ENCODE results near the gene SVIL. TPM values are rescaled to one million over a fixed set of nuclear protein-coding genes. Genes with fewer than 3 reads are reported as not detected.
"Not testable (repeated sequence)": the region's sequence is repeated elsewhere in the genome, so short reads cannot be mapped to it uniquely, and the experiment has no call there.

SVIL gene
- total RNA-seq, 2 experiments from 2014 or later = 0.47 to 1.5 TPM

GRCh38 chr10:29450405-29450804 is 184.4 kb downstream of the SVIL start:
- ChIA-PET CTCF (ENCODE audit: unreplicated experiment) (no interaction called here), POLR2A (no interaction called here)
- Histone ChIP-seq H3K4me2 (ENCODE audit: low read length) (no peak overlapping the region), H3K36me3 (ENCODE audit: insufficient read depth, low read length) (no peaks in the 10 kb centered on the region), H2AFZ (ENCODE audit: low read length) (no peak overlapping the region), H3K4me1 (ENCODE audit: insufficient read depth, low read length, poor library complexity, severe bottlenecking) (no peaks in the 10 kb centered on the region), H3K4me3 (ENCODE audit: low read depth, low read length, poor library complexity, severe bottlenecking) (no peak overlapping the region), H3K27ac (ENCODE audit: low read depth, low read length, poor library complexity, severe bottlenecking) (no peak overlapping the region), H4K20me1 (ENCODE audit: insufficient read depth, low read length) (no peaks in the 10 kb centered on the region), H3K9me3 (ENCODE audit: low read length) (no peaks in the 10 kb centered on the region), H3K9me2 (ENCODE audit: insufficient read depth, low read length) (no peaks in the 10 kb centered on the region), H3K79me2 (ENCODE audit: insufficient read depth, low read depth, low read length) (no peaks in the 10 kb centered on the region)
- intact Hi-C loops (cut with micrococcal nuclease; ENCODE audit: unreplicated experiment) = no loop called here
- no TSS peak for BruUV-seq (replicated peaks)
- TF ChIP-seq CTCF (conservative IDR thresholded peaks at IDR 0.05; ENCODE audit: low read length) (no peak), EZH2phosphoT487 (IDR thresholded peaks at IDR 0.05; ENCODE audit: borderline replicate concordance, low read depth, low read length) (no peak)
- no peak for DNase-seq (ENCODE audit: low spot score)

DNA sequence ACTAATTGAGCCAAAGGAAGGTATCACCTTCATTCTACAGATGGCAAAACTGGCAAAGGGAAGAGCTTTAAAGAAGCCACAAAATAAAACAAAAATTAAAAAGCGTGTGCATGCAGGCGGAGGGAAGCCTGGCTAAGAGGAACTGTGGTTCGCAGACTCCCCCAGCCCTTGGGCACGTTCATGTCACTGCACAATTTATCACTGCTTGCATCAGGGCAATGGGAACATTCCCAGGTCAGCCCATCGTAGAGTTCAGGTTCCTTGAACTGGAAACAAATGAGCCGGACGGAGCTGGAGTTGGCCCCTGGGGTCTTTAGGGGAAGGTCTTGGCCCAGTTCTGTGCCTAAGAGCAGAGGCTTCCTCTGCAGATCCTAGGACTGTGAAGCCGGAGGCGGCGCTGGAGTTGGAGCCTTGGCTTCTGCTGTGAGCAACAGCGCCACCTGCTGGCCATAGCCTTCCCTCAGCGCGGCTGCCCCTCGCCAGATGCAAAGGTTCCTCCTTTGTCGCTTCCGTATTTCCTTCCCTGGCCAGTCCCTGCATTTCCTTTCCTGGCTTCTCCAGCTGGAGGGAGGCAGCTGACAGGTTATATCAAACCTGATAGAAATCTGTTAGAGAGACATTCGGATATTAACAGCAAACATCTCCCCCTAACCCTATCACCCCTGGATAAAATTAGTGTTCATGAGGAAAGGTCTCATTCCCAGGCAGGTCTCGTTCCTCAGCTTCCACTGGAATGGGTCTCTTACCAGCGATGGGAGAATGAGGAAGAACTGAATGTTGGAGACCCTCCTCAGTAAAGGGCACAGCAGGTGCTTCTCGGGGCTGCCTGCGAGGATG is 185.8 kb downstream of the SVIL start:
- H3K4me2 ChIP-seq (ENCODE audit: low read length); POLR2A ChIA-PET; H3K4me3 ChIP-seq (ENCODE audit: low read depth, low read length, poor library complexity, severe bottlenecking); H3K36me3 ChIP-seq (ENCODE audit: insufficient read depth, low read length); H3K9me3 ChIP-seq (ENCODE audit: low read length); H4K20me1 ChIP-seq (ENCODE audit: insufficient read depth, low read length); H2AFZ ChIP-seq (ENCODE audit: low read length); H3K79me2 ChIP-seq (ENCODE audit: insufficient read depth, low read depth, low read length); H3K9me2 ChIP-seq (ENCODE audit: insufficient read depth, low read length); BruUV-seq (replicated peaks); intact Hi-C loops (cut with micrococcal nuclease; ENCODE audit: unreplicated experiment); H3K27ac ChIP-seq (ENCODE audit: low read depth, low read length, poor library complexity, severe bottlenecking); H3K4me1 ChIP-seq (ENCODE audit: insufficient read depth, low read length, poor library complexity, severe bottlenecking): not testable (repeated sequence)
- CTCF ChIA-PET (ENCODE audit: unreplicated experiment) = interaction anchor here (0.6 to 1.2 kb wide), 2 partner anchors 32 to 47 kb away, joined by 3 read pairs; no protein-coding TSS in a partner anchor
- TF ChIP-seq CTCF (conservative IDR thresholded peaks at IDR 0.05; ENCODE audit: low read length) = peak; percentile 78
- DNase-seq (ENCODE audit: low spot score) = peak; percentile 50

DNA sequence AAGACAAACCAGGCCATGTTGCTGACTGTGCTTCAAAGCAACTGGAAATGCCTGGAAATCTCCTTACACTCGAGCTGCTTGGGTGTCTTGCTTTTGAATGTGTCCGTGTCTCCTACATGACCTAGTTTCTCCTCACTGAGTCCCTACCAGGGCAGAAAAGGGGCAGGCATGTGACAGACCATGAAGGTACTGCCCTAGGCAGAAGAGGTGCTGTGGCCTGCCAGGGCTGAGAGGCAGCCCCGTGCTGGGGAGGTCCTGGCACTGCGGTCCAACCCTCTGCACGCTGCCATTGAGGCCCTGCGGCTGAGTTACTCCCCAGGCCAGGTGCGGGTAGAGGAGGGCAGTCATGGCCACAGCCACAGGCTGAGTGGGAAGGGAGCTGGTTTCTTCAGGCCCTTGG is 186.6 kb downstream of the SVIL start:
- Histone ChIP-seq H3K4me3 (ENCODE audit: low read depth, low read length, poor library complexity, severe bottlenecking) (no peak overlapping the region), H3K79me2 (ENCODE audit: insufficient read depth, low read depth, low read length) (no peaks in the 10 kb centered on the region), H2AFZ (ENCODE audit: low read length) (0 out of 2 replicates have a peak overlapping the region, but pooled peaks have one; percentile 50), H4K20me1 (ENCODE audit: insufficient read depth, low read length) (no peaks in the 10 kb centered on the region), H3K9me2 (ENCODE audit: insufficient read depth, low read length) (no peaks in the 10 kb centered on the region), H3K4me2 (ENCODE audit: low read length) (no peak overlapping the region), H3K27ac (ENCODE audit: low read depth, low read length, poor library complexity, severe bottlenecking) (no peak overlapping the region), H3K4me1 (ENCODE audit: insufficient read depth, low read length, poor library complexity, severe bottlenecking) (no peaks in the 10 kb centered on the region), H3K36me3 (ENCODE audit: insufficient read depth, low read length) (no peaks in the 10 kb centered on the region), H3K9me3 (ENCODE audit: low read length) (no peaks in the 10 kb centered on the region)
- no TSS peak for BruUV-seq (replicated peaks)
- intact Hi-C loops (cut with micrococcal nuclease; ENCODE audit: unreplicated experiment) = no loop called here
- CTCF ChIA-PET (ENCODE audit: unreplicated experiment) = interaction anchor here (0.6 to 1.2 kb wide), 2 partner anchors 48 to 311 kb away, joined by 3 read pairs; no protein-coding TSS in a partner anchor
- POLR2A ChIA-PET = interaction anchor here (0.6 kb wide), 1 partner anchor 1077 kb away, joined by 3 read pairs; no protein-coding TSS in a partner anchor
- no peak for DNase-seq (ENCODE audit: low spot score)
- TF ChIP-seq EZH2phosphoT487 (IDR thresholded peaks at IDR 0.05; ENCODE audit: borderline replicate concordance, low read depth, low read length) (no peak), CTCF (conservative IDR thresholded peaks at IDR 0.05; ENCODE audit: low read length) (no peak)
